Liver (tissue), 9 donors: ENCODE results near the gene CCDC126. TPM values are rescaled to one million over a fixed set of nuclear protein-coding genes. Genes with fewer than 3 reads are reported as not detected.

Experiments used
- DNase-seq: peaks from one replicate; pipeline ENCODE4 v3.0.0-alpha.2; 2017; ENCODE audit warnings: low spot score
- H3K27ac ChIP-seq, 2 donors: one replicate each; pipeline ENCODE4 v1.7.0; 2013; ENCODE audit warnings: inconsistent platforms in 2 of 2, low read length in 2 of 2, control low read depth in 1 of 2, low read depth in 1 of 2, mild to moderate bottlenecking in 1 of 2
- H3K27me3 ChIP-seq, 4 donors: one replicate each; pipeline versions ENCODE4 v1.6.1 to v1.7.0; 2013; ENCODE audit warnings: low read length in 3 of 4, inconsistent platforms in 1 of 4, mild to moderate bottlenecking in 1 of 4, moderate library complexity in 1 of 4; ENCODE audit not compliant: control insufficient read depth in 4 of 4, insufficient read depth in 4 of 4
- H3K36me3 ChIP-seq, 4 donors: one replicate each; pipeline versions ENCODE4 v1.6.1 to v1.7.0; 2013; ENCODE audit warnings: low read length in 3 of 4, mild to moderate bottlenecking in 3 of 4, low read depth in 1 of 4, moderate library complexity in 1 of 4; ENCODE audit not compliant: control insufficient read depth in 4 of 4, insufficient read depth in 3 of 4
- H3K4me1 ChIP-seq, 4 donors: one replicate each; pipeline versions ENCODE4 v1.6.1 to v1.7.0; 2013; ENCODE audit warnings: low read length in 3 of 4, mild to moderate bottlenecking in 3 of 4, moderate library complexity in 1 of 4; ENCODE audit not compliant: control insufficient read depth in 4 of 4, insufficient read depth in 4 of 4
- H3K4me3 ChIP-seq, 3 donors: one replicate each; pipeline versions ENCODE4 v1.6.1 to v1.7.0; 2013; ENCODE audit warnings: low read length in 3 of 3, control low read depth in 1 of 3, low read depth in 1 of 3, mild to moderate bottlenecking in 1 of 3
- H3K9ac ChIP-seq, 2 donors: one replicate each; pipeline ENCODE4 v1.7.0; 2013; ENCODE audit warnings: low read length in 2 of 2, mild to moderate bottlenecking in 2 of 2, moderate library complexity in 2 of 2, control low read depth in 1 of 2, low read depth in 1 of 2
- H3K9me3 ChIP-seq, 4 donors: one replicate each; pipeline versions ENCODE4 v1.6.1 to v1.7.0; 2013; ENCODE audit warnings: low read length in 3 of 4; ENCODE audit not compliant: control insufficient read depth in 4 of 4
- ATF3 ChIP-seq: IDR thresholded peaks from 2 replicates; pipeline ENCODE4 v1.6.1; 2016; ENCODE audit warnings: antibody characterized with exemption
- CTCF ChIP-seq: fragments of 150-350 bp; IDR thresholded peaks from 2 replicates; pipeline ENCODE4 v1.5.1; 2017; ENCODE audit warnings: improper control_type of control experiment, low read depth, low read length; ENCODE audit not compliant: missing input control
- EGR1 ChIP-seq, 2 donors: IDR thresholded peaks; 2 replicates each; pipeline ENCODE4 v1.6.1; 2016 to 2018; ENCODE audit warnings: antibody characterized with exemption in 2 of 2, low read depth in 2 of 2
- FOXA2 ChIP-seq: IDR thresholded peaks from 2 replicates; pipeline ENCODE4 v1.6.1; 2016; ENCODE audit warnings: antibody characterized with exemption
- JUND ChIP-seq, 2 donors: IDR thresholded peaks; 2 replicates each; pipeline ENCODE4 v1.6.1; 2016; ENCODE audit warnings: antibody characterized with exemption in 2 of 2
- NR2F2 ChIP-seq: IDR thresholded peaks from 2 replicates; pipeline ENCODE4 v1.6.1; 2016; ENCODE audit warnings: antibody characterized with exemption
- RAD21 ChIP-seq, 2 donors: IDR thresholded peaks; 2 replicates each; pipeline ENCODE4 v1.6.1; 2016; ENCODE audit warnings: antibody characterized with exemption in 2 of 2, mild to moderate bottlenecking in 2 of 2
- REST ChIP-seq: IDR thresholded peaks from 2 replicates; pipeline ENCODE4 v1.6.1; 2016; ENCODE audit warnings: antibody characterized with exemption, mild to moderate bottlenecking
- RXRA ChIP-seq, 2 donors: IDR thresholded peaks; 2 replicates each; pipeline ENCODE4 v1.6.1; 2017 to 2018; ENCODE audit warnings: antibody characterized with exemption in 2 of 2, mild to moderate bottlenecking in 1 of 2
- SP1 ChIP-seq: IDR thresholded peaks from 2 replicates; pipeline ENCODE4 v1.6.1; 2018; ENCODE audit warnings: antibody characterized with exemption, mild to moderate bottlenecking
- TAF1 ChIP-seq: conservative IDR thresholded peaks from 2 replicates; pipeline ENCODE4 v1.6.1; 2016; ENCODE audit warnings: antibody characterized with exemption, mild to moderate bottlenecking
- ZBTB33 ChIP-seq: IDR thresholded peaks from 2 replicates; pipeline ENCODE4 v1.6.1; 2016; ENCODE audit warnings: antibody characterized with exemption
- WGBS: extraction: QIAGEN DNeasy Blood & Tissue Kit; methylation state at CpG from one replicate; pipeline ENCODE4 v1.1.7; 2013; 5-methylcytosine and 5-hydroxymethylcytosine counted together
- polyA plus RNA-seq, 2 donors: library from polyadenylated mRNA; stranded (reverse) in 1 of 2; unstranded in 1 of 2; fragments of 200-250 nt in 1 of 2; fragments of >200 nt in 1 of 2; fragmentation: Nextera tagmentation in 1 of 2; extraction: Ambion mirVana in 1 of 2; gene quantifications; one replicate each; pipeline versions ENCODE4 v1.2.1 to v1.2.3, GENCODE V29; 2013 to 2015
- total RNA-seq, 2 donors: library from RNA; depleted of rRNA; stranded (reverse); fragments of >200 nt; gene quantifications; one replicate each; pipeline ENCODE4 v1.2.3, GENCODE V29; 2014
- donor health status: healthy.
- donor health status: healthy.
- donor health status: healthy.
- donor health status: healthy.
- donor health status: healthy.

CCDC126 gene
- total and polyA plus RNA-seq, 4 donors = 4.8 to 11.3 (median 7.8) TPM

- Histone ChIP-seq H3K4me3 (no peak overlapping the region), H3K36me3 (no peaks in the 10 kb centered on the region), H3K9ac (no peak overlapping the region), H3K27me3 (no peaks in the 10 kb centered on the region), H3K27ac (no peak overlapping the region), H3K9me3 (peaks cover 7 to 11% (median 8%) of the 10 kb centered on the region in 4 donors), H3K4me1 (no peaks in the 10 kb centered on the region)
- 87% methylated on average over 5 of the region's 5 CpGs for WGBS
- DNase-seq = no peak
- TF ChIP-seq REST (no peak), TAF1 (no peak)
Measured at GRCh38 chr7:23653942-23654341, 56.8 kb downstream of the CCDC126 start.

GRCh38 chr7:23654508-23654907 lies 57.3 kb downstream of the CCDC126 start:
- Histone ChIP-seq H3K4me1 (no peaks in the 10 kb centered on the region), H3K36me3 (no peaks in the 10 kb centered on the region), H3K9ac (no peak overlapping the region), H3K27me3 (no peaks in the 10 kb centered on the region), H3K4me3 (no peak overlapping the region), H3K27ac (no peak overlapping the region), H3K9me3 (peaks cover 7 to 11% (median 8%) of the 10 kb centered on the region in 4 donors)
- TF ChIP-seq CTCF (peak; percentile 47), NR2F2 (no peak), RAD21 (IDR thresholded peaks at IDR 0.05) (peak; percentile 65 to 77), ATF3 (no peak), REST (no peak)
- 0% methylated on average over 1 of the region's 1 CpG for WGBS
- no peak for DNase-seq

GRCh38 chr7:23655433-23655832 lies 58.3 kb downstream of the CCDC126 start:
- DNase-seq = no peak
- H3K9me3 ChIP-seq = peaks cover 7 to 11% (median 8%) of the 10 kb centered on the region in 4 donors
- no peak overlapping the region for H3K27ac ChIP-seq
- TF ChIP-seq ZBTB33 = no peak
- no peak for TF ChIP-seq RXRA (IDR thresholded peaks at IDR 0.05)
- TF ChIP-seq RAD21 (IDR thresholded peaks at IDR 0.05) = no peak
- no peak for TF ChIP-seq JUND (IDR thresholded peaks at IDR 0.05)
- no peak for TF ChIP-seq SP1
- TF ChIP-seq EGR1 (IDR thresholded peaks at IDR 0.05; ENCODE audit: low read depth in 2 of 2) = no peak
- no peak for TF ChIP-seq FOXA2
- TF ChIP-seq REST = no peak

More at GRCh38 chr7:23655433-23655832, 58.3 kb downstream of the CCDC126 start:
- WGBS = 96% methylated on average over 22 of the region's 22 CpGs
- Histone ChIP-seq H3K4me3 (no peak overlapping the region), H3K27me3 (no peaks in the 10 kb centered on the region), H3K9ac (no peak overlapping the region), H3K36me3 (no peaks in the 10 kb centered on the region), H3K4me1 (no peaks in the 10 kb centered on the region)
